ENCODE results near the gene MFSD11. TPM values are rescaled to one million over a fixed set of nuclear protein-coding genes. Genes with fewer than 3 reads are reported as not detected.
"Not testable (repeated sequence)": the region's sequence is repeated elsewhere in the genome, so short reads cannot be mapped to it uniquely, and the experiment has no call there.

MFSD11 gene
- polyA plus RNA-seq, 2 of the 4 experiments (the other 2 are of a cell fraction) = 17.5 to 26.0 TPM

- TF ChIP-seq E2F6 (IDR thresholded peaks at IDR 0.05; ENCODE audit: borderline replicate concordance, low read depth) (no peak), EHMT2 (IDR thresholded peaks at IDR 0.05; ENCODE audit: low read depth) (no peak), HDAC2 (IDR thresholded peaks at IDR 0.05) (no peak), CBX2 (IDR thresholded peaks at IDR 0.05; ENCODE audit: borderline replicate concordance, low read depth) (no peak)
Observed at GRCh38 chr17:76710863-76711611, 26.9 kb upstream of the MFSD11 start, which contains the start of gene MXRA7 (continued).

DNA sequence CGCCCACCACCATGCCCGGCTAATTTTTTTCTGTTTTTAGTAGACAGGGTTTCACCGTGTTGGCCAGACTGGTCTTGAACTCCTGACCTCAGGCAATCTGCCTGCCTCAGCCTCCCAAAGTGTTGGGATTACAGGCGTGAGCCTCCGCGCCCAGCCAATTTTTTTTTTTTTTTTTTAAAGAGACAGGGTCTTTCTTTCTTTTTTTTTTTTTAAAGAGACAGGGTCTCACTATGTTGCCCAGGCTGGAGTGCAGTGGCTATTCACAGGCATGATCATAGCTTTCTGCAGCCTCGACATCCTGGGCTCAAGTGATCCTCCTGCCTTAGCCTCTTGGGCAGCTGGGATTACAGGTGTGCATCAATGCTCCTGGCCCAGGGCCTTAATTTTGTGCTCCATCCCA is 25.6 kb upstream of the MFSD11 start:
- 70% methylated on average over 7 of the region's 7 CpGs for WGBS (ENCODE audit: missing lambda C conversion rate)
- CTCF ChIA-PET = interaction anchor here (0.6 to 26.0 kb wide), 12 partner anchors 9 to 354 kb away, joined by 3 to 456 read pairs (median 16); partner anchors contain the start of genes JMJD6, METTL23 and ST6GALNAC2
- POLR2A ChIA-PET = interaction anchor here (1.3 to 2.8 kb wide), 2 partner anchors 14 to 213 kb away, joined by 3 to 12 read pairs; partner anchors contain the start of genes JMJD6 and METTL23

GRCh38 chr17:76713765-76714164 is 24.2 kb upstream of the MFSD11 start:
- Histone ChIP-seq H3K27ac (no peak overlapping the region), H3K4me3 (no peak overlapping the region), H3K4me2 (no peak overlapping the region), H3K4me1 (peaks cover 22% of the 10 kb centered on the region), H3K9me3 (no peaks in the 10 kb centered on the region)
- FAIRE-seq (no peak), ATAC-seq (no peak), DNase-seq (ENCODE audit: low read depth in 1 of 2, low spot score in 1 of 2) (no peak)
- POLR2A ChIA-PET = interaction anchor here (1.5 kb wide), 1 partner anchor 156 kb away, joined by 4 read pairs; no protein-coding TSS in a partner anchor
- CTCF ChIA-PET = interaction anchor here (0.6 to 26.0 kb wide), 25 partner anchors 11 to 353 kb away, joined by 3 to 456 read pairs (median 7); partner anchors contain the start of genes JMJD6, METTL23 and ST6GALNAC2
- whole genome bisulfite sequencing (ENCODE audit: missing lambda C conversion rate) = 94% methylated on average over 7 of the region's 7 CpGs
- TF ChIP-seq FOSB (CRISPR knock-in tag; IDR thresholded peaks at IDR 0.05) (no peak), NPAS2 (CRISPR knock-in tag; IDR thresholded peaks at IDR 0.05; ENCODE audit: borderline replicate concordance) (no peak)

More for the DNA sequence above, 25.6 kb upstream of the MFSD11 start:
- not testable (repeated sequence) for FAIRE-seq; DNase-seq (ENCODE audit: low read depth in 1 of 2, low spot score in 1 of 2); H3K4me2 ChIP-seq; H3K4me3 ChIP-seq; H3K9me3 ChIP-seq; ATAC-seq; H3K27ac ChIP-seq
- peaks cover 22% of the 10 kb centered on the region for H3K4me1 ChIP-seq

GRCh38 chr17:76714336-76714735 is 23.6 kb upstream of the MFSD11 start:
- Histone ChIP-seq H3K9me3 (no peaks in the 10 kb centered on the region), H3K27ac (no peak overlapping the region), H3K4me2 (no peak overlapping the region), H3K4me1 (peaks cover 18% of the 10 kb centered on the region), H3K4me3 (no peak overlapping the region)
- WGBS (ENCODE audit: missing lambda C conversion rate) = 82% methylated on average over 5 of the region's 5 CpGs
- FAIRE-seq (no peak), DNase-seq (ENCODE audit: low read depth in 1 of 2, low spot score in 1 of 2) (no peak), ATAC-seq (no peak)
- TF ChIP-seq KDM1A (IDR thresholded peaks at IDR 0.05; ENCODE audit: low read depth) (no peak), HMGXB4 (CRISPR knock-in tag; IDR thresholded peaks at IDR 0.05; ENCODE audit: borderline replicate concordance) (no peak), CHD2 (IDR thresholded peaks at IDR 0.05; ENCODE audit: low read length, partially characterized antibody) (no peak), RARB (CRISPR knock-in tag; IDR thresholded peaks at IDR 0.05) (no peak), RNF2 (IDR thresholded peaks at IDR 0.05; ENCODE audit: borderline replicate concordance, low read depth) (no peak)
- TF ChIP-seq, protein P1, sequence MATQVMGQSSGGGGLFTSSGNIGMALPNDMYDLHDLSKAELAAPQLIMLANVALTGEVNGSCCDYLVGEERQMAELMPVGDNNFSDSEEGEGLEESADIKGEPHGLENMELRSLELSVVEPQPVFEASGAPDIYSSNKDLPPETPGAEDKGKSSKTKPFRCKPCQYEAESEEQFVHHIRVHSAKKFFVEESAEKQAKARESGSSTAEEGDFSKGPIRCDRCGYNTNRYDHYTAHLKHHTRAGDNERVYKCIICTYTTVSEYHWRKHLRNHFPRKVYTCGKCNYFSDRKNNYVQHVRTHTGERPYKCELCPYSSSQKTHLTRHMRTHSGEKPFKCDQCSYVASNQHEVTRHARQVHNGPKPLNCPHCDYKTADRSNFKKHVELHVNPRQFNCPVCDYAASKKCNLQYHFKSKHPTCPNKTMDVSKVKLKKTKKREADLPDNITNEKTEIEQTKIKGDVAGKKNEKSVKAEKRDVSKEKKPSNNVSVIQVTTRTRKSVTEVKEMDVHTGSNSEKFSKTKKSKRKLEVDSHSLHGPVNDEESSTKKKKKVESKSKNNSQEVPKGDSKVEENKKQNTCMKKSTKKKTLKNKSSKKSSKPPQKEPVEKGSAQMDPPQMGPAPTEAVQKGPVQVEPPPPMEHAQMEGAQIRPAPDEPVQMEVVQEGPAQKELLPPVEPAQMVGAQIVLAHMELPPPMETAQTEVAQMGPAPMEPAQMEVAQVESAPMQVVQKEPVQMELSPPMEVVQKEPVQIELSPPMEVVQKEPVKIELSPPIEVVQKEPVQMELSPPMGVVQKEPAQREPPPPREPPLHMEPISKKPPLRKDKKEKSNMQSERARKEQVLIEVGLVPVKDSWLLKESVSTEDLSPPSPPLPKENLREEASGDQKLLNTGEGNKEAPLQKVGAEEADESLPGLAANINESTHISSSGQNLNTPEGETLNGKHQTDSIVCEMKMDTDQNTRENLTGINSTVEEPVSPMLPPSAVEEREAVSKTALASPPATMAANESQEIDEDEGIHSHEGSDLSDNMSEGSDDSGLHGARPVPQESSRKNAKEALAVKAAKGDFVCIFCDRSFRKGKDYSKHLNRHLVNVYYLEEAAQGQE (IDR thresholded peaks at IDR 0.05) = no peak
- ChIA-PET CTCF (interaction anchor here (0.6 to 26.0 kb wide), 34 partner anchors 11 to 1472 kb away, joined by 3 to 456 read pairs (median 5); partner anchors contain the start of genes JMJD6, METTL23 and ST6GALNAC2), POLR2A (interaction anchor here (1.5 kb wide), 1 partner anchor 157 kb away, joined by 4 read pairs; no protein-coding TSS in a partner anchor)
